Measurements from ENCODE around the gene ARHGEF33. TPM values are rescaled to one million over a fixed set of nuclear protein-coding genes. Genes with fewer than 3 reads are reported as not detected.

ARHGEF33 gene
- total RNA-seq, 3 donors from 2014 or later (not counting 1 experiment from before 2014, with no cell fraction given): 0.27 TPM; not detected in 2

GRCh38 chr2:38966678-38967077, 77.0 kb downstream of the ARHGEF33 start:
- no peaks in the 10 kb centered on the region for H3K9me3 Mint-ChIP-seq
- H3K36me3 Mint-ChIP-seq: no peaks in the 10 kb centered on the region
- DNase-seq: no peak
- Histone ChIP-seq H3K27ac (ENCODE audit: low read length) (no peak overlapping the region), H3K4me1 (ENCODE audit: control insufficient read depth, insufficient read depth, low read length) (no peaks in the 10 kb centered on the region), H3K27me3 (ENCODE audit: control insufficient read depth, insufficient read depth, low read length) (no peaks in the 10 kb centered on the region), H3K36me3 (ENCODE audit: control insufficient read depth, insufficient read depth, low read length) (no peaks in the 10 kb centered on the region), H3K4me3 (ENCODE audit: low read length) (no peak overlapping the region), H3K9me3 (ENCODE audit: control insufficient read depth, insufficient read depth, low read length) (no peaks in the 10 kb centered on the region)
- no peak for TF ChIP-seq CTCF (IDR thresholded peaks at IDR 0.05)
- no peaks in the 10 kb centered on the region for H3K4me1 Mint-ChIP-seq
- no peak overlapping the region for H3K27ac Mint-ChIP-seq
- peaks cover 8 to 18% of the 10 kb centered on the region in 2 donors for H3K27me3 Mint-ChIP-seq (ENCODE audit: low read depth in 2 of 2)
- no peak overlapping the region for H3K4me3 Mint-ChIP-seq
- intact Hi-C loops (cut with micrococcal nuclease): no loop called here
- ATAC-seq: no peak
- WGBS (ENCODE audit: insufficient coverage): 93% methylated on average over 1 of the region's 1 CpG

GRCh38 chr2:38968021-38968420, 78.3 kb downstream of the ARHGEF33 start:
- H3K36me3 ChIP-seq (ENCODE audit: control insufficient read depth, insufficient read depth, low read length): no peaks in the 10 kb centered on the region
- H3K27ac ChIP-seq (ENCODE audit: low read length): no peak overlapping the region
- ATAC-seq (no peak), DNase-seq (no peak)
- H3K4me3 Mint-ChIP-seq: no peak overlapping the region
- no peaks in the 10 kb centered on the region for H3K36me3 Mint-ChIP-seq
- H3K27me3 ChIP-seq (ENCODE audit: control insufficient read depth, insufficient read depth, low read length): no peaks in the 10 kb centered on the region
- no peak for TF ChIP-seq CTCF (IDR thresholded peaks at IDR 0.05)
- H3K9me3 Mint-ChIP-seq: no peaks in the 10 kb centered on the region
- no peaks in the 10 kb centered on the region for H3K9me3 ChIP-seq (ENCODE audit: control insufficient read depth, insufficient read depth, low read length)
- no peaks in the 10 kb centered on the region for H3K4me1 ChIP-seq (ENCODE audit: control insufficient read depth, insufficient read depth, low read length)
- 95% methylated on average over 2 of the region's 2 CpGs for WGBS (ENCODE audit: insufficient coverage)
- no peak overlapping the region for H3K27ac Mint-ChIP-seq
- H3K4me3 ChIP-seq (ENCODE audit: low read length): no peak overlapping the region
- intact Hi-C loops (cut with micrococcal nuclease): no loop called here
- no peaks in the 10 kb centered on the region for H3K4me1 Mint-ChIP-seq
- peaks cover 2 to 11% of the 10 kb centered on the region in 2 donors for H3K27me3 Mint-ChIP-seq (ENCODE audit: low read depth in 2 of 2)

GRCh38 chr2:38971377-38971776, 81.7 kb downstream of the ARHGEF33 start:
- H3K4me3 Mint-ChIP-seq: no peak overlapping the region
- Histone ChIP-seq H3K27ac (ENCODE audit: low read length) (no peak overlapping the region), H3K9me3 (ENCODE audit: control insufficient read depth, insufficient read depth, low read length) (no peaks in the 10 kb centered on the region), H3K36me3 (ENCODE audit: control insufficient read depth, insufficient read depth, low read length) (no peaks in the 10 kb centered on the region), H3K4me1 (ENCODE audit: control insufficient read depth, insufficient read depth, low read length) (no peaks in the 10 kb centered on the region), H3K4me3 (ENCODE audit: low read length) (no peak overlapping the region), H3K27me3 (ENCODE audit: control insufficient read depth, insufficient read depth, low read length) (no peaks in the 10 kb centered on the region)
- no peak for TF ChIP-seq CTCF (IDR thresholded peaks at IDR 0.05)
- 95% methylated on average over 4 of the region's 4 CpGs for WGBS (ENCODE audit: insufficient coverage)
- H3K9me3 Mint-ChIP-seq: no peaks in the 10 kb centered on the region
- H3K36me3 Mint-ChIP-seq: no peaks in the 10 kb centered on the region
- no peak for ATAC-seq
- no peak for DNase-seq
- no peak overlapping the region for H3K27ac Mint-ChIP-seq
- no peaks in the 10 kb centered on the region for H3K4me1 Mint-ChIP-seq
- peaks cover 2 to 9% of the 10 kb centered on the region in 2 donors for H3K27me3 Mint-ChIP-seq (ENCODE audit: low read depth in 2 of 2)
- intact Hi-C loops (cut with micrococcal nuclease): no loop called here

GRCh38 chr2:38973266-38973665, 83.6 kb downstream of the ARHGEF33 start:
- no peaks in the 10 kb centered on the region for H3K27me3 ChIP-seq (ENCODE audit: control insufficient read depth, insufficient read depth, low read length)
- ATAC-seq: no peak
- no peaks in the 10 kb centered on the region for H3K9me3 Mint-ChIP-seq

More at GRCh38 chr2:38973266-38973665, 83.6 kb downstream of the ARHGEF33 start:
- H3K36me3 ChIP-seq (ENCODE audit: control insufficient read depth, insufficient read depth, low read length): no peaks in the 10 kb centered on the region
- Mint-ChIP-seq H3K36me3 (no peaks in the 10 kb centered on the region), H3K4me3 (no peak overlapping the region), H3K27ac (no peak overlapping the region), H3K4me1 (no peaks in the 10 kb centered on the region), H3K27me3 (ENCODE audit: low read depth in 2 of 2) (no peaks in the 10 kb centered on the region)
- H3K4me1 ChIP-seq (ENCODE audit: control insufficient read depth, insufficient read depth, low read length): no peaks in the 10 kb centered on the region
- no peak overlapping the region for H3K4me3 ChIP-seq (ENCODE audit: low read length)
- no peaks in the 10 kb centered on the region for H3K9me3 ChIP-seq (ENCODE audit: control insufficient read depth, insufficient read depth, low read length)
- no peak for DNase-seq
- no peak for TF ChIP-seq CTCF (IDR thresholded peaks at IDR 0.05)
- H3K27ac ChIP-seq (ENCODE audit: low read length): no peak overlapping the region
- intact Hi-C loops (cut with micrococcal nuclease): no loop called here

All from natural killer cell (primary cell).